Suppressor macrophage (primary cell): ENCODE data around the gene CTXN3.

Experiments used
- DNase-seq, 4 experiments: peaks; one replicate each; pipeline ENCODE4 v3.0.0-alpha.2; 2020 to 2022

Gene CTXN3

DNA sequence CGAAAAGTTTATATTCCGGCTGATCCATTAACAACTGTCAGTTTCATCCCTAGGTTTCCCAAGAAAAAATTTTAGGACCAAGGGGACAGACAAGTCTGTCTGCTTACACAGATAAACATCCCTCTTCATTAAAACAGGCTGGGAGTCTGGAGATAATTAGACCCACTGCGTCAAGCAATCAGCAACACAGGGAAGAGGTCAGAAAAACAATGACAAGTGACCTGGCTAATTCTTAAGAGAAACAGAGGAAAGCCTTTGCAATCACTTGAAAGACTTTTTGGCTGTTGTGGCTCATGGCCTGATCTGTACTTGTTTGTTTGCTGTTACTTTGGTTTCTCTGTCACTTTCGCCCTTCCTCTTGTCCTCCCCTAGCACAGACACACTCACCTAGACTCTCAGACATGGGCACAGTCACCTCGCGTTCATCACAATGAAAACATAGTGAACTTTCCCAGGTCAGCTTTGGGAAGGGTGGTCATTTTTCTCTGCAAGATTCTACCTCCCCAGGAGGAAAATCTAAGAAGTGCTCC, 51.4 kb downstream of the CTXN3 start:
- no peak for DNase-seq

DNA sequence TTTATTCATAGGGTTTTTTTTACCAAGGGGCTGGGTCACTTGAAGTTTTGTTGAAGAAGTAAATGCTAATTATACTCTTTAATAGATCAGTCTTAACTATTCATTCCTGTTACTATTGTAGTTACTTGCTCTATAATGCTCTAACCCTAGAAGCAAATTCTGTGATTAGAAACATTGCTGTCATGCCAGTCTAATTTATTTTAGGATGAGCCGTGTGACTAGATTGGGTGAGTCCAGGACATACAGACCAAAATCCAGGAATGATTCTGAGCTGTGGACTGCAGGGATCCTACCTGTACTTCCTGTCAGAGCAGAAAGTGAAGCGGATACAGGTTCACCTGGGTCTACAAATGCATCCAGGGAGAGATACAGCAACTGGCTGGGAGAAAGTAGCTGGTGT, 53.6 kb downstream of the CTXN3 start:
- no peak for DNase-seq

DNA sequence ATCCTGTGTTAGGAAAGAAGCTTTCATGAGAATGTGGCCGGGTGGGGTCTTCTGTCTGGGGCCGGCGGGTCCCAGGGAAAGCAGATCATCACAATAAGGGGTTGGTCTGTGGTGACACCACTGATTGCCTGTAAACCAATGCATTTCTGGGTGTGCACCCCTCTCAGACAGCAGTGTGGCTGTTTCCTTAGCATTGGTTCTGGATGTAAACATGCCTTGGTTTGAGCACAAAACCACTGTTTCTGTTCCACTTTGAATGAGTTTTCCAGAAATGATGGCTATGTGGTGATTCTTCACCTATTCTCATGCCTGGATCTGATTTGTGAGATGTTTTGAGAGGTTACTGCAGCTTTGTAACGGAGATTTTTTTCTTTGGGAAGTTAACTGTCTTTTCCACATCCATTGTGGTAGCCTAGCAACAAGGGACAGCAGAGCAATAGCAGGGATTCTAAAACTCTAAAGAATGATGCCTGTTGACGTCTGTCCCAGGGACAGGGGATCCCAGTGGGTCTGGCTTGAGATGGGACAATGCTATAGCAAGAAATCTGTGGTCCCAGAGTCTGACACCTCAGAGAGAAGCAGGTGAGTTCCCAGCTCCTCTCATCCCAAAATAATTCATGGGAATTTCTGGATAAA, 54.2 kb downstream of the CTXN3 start, which contains the start of gene CCDC192:
Gene CCDC192 (plus strand): TSS at position 466 of the 636 bp plus-strand sequence. CDS start 55 bp downstream, at position 521.
- DNase-seq = no peak

DNA sequence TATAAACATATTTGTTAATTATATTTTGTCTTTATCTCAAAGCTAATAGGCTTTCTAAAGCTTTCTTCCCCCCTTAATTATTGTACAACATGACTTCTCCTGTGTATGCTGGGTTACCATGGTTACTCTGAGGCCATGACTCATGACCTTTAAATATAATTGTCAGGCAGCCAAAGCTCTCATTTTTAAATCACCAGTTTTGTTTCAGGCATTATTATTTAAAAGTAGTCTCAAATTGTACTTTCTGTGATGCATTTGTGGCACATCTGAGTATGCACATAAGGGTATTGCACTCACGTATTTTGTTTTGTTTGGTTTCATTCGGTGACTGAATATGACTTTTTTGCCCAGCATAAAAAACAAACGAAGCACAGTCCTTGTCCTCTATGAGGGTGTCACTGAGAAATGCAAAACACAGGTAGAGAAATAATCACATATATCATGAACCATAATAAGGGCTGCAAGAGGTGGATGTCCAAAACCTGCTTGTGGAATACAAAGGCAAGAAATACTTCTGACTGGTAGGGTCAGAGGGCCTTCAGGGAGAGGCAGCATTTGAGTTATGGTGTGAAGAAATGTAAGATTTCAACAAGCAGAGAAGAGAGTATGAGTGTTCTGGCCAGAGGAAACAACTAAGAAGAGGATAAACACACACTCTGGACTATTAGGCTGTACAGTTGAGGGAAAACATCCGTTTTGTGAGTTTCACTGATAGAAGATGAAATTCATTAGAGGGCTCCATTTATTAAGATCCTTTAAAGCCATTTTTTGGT, 56.4 kb downstream of the CTXN3 start:
- peak; percentile 61 to 90 (median 74) for DNase-seq

GRCh38 chr5:127706691-127707090, 57.8 kb downstream of the CTXN3 start:
- no peak for DNase-seq

- DNase-seq = no peak
Observed at GRCh38 chr5:127707209-127707608, 58.3 kb downstream of the CTXN3 start.
